Thyroid gland (tissue), 4 donors: ENCODE measurements around the gene CST3.

Experiments used
- CTCF ChIP-seq, 6 experiments: fragments of 200-600 bp in 3 of 6; fragments of 450-650 bp in 3 of 6; sonication (generic) in 3 of 6; IDR thresholded peaks; one replicate each; pipeline ENCODE4 v1.5.1; 2016 to 2019; ENCODE audit warnings: antibody characterized with exemption in 6 of 6, mild to moderate bottlenecking in 2 of 6, inconsistent platforms in 1 of 6, moderate library complexity in 1 of 6
- POLR2A ChIP-seq, 2 donors: fragments of 450-650 bp; IDR thresholded peaks; one replicate each; pipeline ENCODE4 v1.6.1; 2017; ENCODE audit warnings: antibody characterized with exemption in 2 of 2, mild to moderate bottlenecking in 2 of 2, moderate library complexity in 1 of 2

- TF ChIP-seq CTCF (IDR thresholded peaks at IDR 0.05) (no peak), POLR2A (IDR thresholded peaks at IDR 0.05) (no peak)
Measured at GRCh38 chr20:23631981-23632710, 5.6 kb downstream of the CST3 start.
